ENCODE measurements around the gene LAPTM5. TPM values are rescaled to one million over a fixed set of nuclear protein-coding genes. Genes with fewer than 3 reads are reported as not detected.

LAPTM5 gene
- total and polyA plus RNA-seq, 2 of the 13 experiments (the other 11 are each of a cell fraction or from before 2014, with no cell fraction given): 0.41 to 0.86 TPM

DNA sequence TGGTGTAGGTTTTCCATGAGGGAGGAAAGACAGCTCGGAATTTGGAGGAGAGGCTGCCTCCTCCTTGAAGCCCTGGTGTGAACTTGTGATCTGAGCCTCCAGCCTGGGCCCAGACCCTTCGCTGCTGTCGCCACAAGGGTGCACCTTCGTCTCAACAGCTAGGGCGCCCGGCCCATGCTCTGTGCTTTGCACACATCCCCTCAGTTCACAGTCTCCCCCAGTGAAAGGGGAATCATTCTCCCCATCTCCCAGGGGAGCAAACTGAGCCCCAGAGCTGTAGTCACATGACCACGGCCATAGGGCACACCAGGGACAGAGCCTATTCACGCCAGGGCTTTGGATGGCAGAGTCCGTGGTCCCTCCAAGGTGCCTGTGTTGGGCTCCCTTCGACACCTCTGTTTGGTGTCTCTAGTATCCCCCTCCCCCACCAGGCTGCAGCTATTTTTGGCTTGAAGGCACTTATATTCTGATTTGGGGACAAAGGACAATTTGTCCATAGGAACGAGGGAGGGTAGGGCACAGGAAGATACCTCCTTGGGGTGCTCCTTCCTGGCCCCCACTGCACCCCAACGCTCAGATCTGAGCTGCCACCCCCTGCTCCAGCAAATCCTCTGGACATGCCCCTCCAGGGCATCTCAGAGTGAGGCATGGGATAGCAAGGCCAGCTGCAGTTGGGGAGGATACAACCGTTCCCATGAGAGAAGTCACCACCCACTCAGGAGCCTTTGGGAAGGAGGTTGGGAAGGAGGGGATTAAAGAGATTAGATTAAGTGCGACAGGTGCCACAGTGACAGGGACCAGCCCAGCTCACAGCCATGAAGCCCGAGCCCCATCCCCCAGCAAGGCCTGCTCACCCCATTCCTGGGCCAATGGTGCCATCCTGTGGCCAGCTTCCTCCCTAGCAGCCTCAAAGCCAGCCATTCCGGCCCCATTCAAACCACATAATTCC lies 49.9 kb downstream of the LAPTM5 start (continued):
- TF ChIP-seq, protein P1, sequence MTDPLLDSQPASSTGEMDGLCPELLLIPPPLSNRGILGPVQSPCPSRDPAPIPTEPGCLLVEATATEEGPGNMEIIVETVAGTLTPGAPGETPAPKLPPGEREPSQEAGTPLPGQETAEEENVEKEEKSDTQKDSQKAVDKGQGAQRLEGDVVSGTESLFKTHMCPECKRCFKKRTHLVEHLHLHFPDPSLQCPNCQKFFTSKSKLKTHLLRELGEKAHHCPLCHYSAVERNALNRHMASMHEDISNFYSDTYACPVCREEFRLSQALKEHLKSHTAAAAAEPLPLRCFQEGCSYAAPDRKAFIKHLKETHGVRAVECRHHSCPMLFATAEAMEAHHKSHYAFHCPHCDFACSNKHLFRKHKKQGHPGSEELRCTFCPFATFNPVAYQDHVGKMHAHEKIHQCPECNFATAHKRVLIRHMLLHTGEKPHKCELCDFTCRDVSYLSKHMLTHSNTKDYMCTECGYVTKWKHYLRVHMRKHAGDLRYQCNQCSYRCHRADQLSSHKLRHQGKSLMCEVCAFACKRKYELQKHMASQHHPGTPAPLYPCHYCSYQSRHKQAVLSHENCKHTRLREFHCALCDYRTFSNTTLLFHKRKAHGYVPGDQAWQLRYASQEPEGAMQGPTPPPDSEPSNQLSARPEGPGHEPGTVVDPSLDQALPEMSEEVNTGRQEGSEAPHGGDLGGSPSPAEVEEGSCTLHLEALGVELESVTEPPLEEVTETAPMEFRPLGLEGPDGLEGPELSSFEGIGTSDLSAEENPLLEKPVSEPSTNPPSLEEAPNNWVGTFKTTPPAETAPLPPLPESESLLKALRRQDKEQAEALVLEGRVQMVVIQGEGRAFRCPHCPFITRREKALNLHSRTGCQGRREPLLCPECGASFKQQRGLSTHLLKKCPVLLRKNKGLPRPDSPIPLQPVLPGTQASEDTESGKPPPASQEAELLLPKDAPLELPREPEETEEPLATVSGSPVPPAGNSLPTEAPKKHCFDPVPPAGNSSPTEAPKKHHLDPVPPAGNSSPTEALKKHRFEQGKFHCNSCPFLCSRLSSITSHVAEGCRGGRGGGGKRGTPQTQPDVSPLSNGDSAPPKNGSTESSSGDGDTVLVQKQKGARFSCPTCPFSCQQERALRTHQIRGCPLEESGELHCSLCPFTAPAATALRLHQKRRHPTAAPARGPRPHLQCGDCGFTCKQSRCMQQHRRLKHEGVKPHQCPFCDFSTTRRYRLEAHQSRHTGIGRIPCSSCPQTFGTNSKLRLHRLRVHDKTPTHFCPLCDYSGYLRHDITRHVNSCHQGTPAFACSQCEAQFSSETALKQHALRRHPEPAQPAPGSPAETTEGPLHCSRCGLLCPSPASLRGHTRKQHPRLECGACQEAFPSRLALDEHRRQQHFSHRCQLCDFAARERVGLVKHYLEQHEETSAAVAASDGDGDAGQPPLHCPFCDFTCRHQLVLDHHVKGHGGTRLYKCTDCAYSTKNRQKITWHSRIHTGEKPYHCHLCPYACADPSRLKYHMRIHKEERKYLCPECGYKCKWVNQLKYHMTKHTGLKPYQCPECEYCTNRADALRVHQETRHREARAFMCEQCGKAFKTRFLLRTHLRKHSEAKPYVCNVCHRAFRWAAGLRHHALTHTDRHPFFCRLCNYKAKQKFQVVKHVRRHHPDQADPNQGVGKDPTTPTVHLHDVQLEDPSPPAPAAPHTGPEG (CRISPR knock-in tag; IDR thresholded peaks at IDR 0.05): no peak
- no peak for TF ChIP-seq ZNF713 (CRISPR knock-in tag; IDR thresholded peaks at IDR 0.05)
- TF ChIP-seq AKAP8 (CRISPR knock-in tag; IDR thresholded peaks at IDR 0.05): no peak
- TF ChIP-seq HOXA7 (CRISPR knock-in tag; IDR thresholded peaks at IDR 0.05): no peak
- no peak for TF ChIP-seq NFATC3 (CRISPR knock-in tag; IDR thresholded peaks at IDR 0.05)
- TF ChIP-seq MBNL3 (CRISPR knock-in tag; conservative IDR thresholded peaks at IDR 0.05): no peak
- peak; percentile 94 for TF ChIP-seq CTCF (CRISPR knock-in tag; IDR thresholded peaks at IDR 0.05)
- 0 out of 2 replicates have a peak, but pooled peaks have one; percentile 18 for TF ChIP-seq GABPB1 (CRISPR knock-in tag; IDR thresholded peaks at IDR 0.05)
- TF ChIP-seq MAZ (IDR thresholded peaks at IDR 0.05; ENCODE audit: borderline replicate concordance, low read depth, low read length): no peak
- peak; percentile 34; the same call in 1 of the 2 replicates for TF ChIP-seq MAZ (CRISPR knock-in tag; IDR thresholded peaks at IDR 0.05; ENCODE audit: low read depth)
- TF ChIP-seq ELF4 (CRISPR knock-in tag; IDR thresholded peaks at IDR 0.05; ENCODE audit: borderline replicate concordance): no peak
- no peak for TF ChIP-seq ASH2L (IDR thresholded peaks at IDR 0.05; ENCODE audit: insufficient read length, low read depth, low read length)
- no peak for TF ChIP-seq ZBTB34 (CRISPR knock-in tag; IDR thresholded peaks at IDR 0.05)
- no peak for TF ChIP-seq REPIN1 (CRISPR knock-in tag; IDR thresholded peaks at IDR 0.05; ENCODE audit: borderline replicate concordance, low read depth)
- TF ChIP-seq HES4 (CRISPR knock-in tag; IDR thresholded peaks at IDR 0.05; ENCODE audit: borderline replicate concordance): no peak
- no peak for TF ChIP-seq ZBTB21 (CRISPR knock-in tag; IDR thresholded peaks at IDR 0.05)
- TF ChIP-seq TIGD3 (CRISPR knock-in tag; IDR thresholded peaks at IDR 0.05; ENCODE audit: borderline replicate concordance): no peak
- TF ChIP-seq NPAS2 (CRISPR knock-in tag; IDR thresholded peaks at IDR 0.05; ENCODE audit: borderline replicate concordance): no peak

Measured in HepG2 (cell line).